ENCODE data around the gene HIGD1C. TPM values are rescaled to one million over a fixed set of nuclear protein-coding genes. Genes with fewer than 3 reads are reported as not detected.

HIGD1C gene
- total and polyA plus RNA-seq, 2 of the 8 experiments (the other 6 are each of a cell fraction or from before 2014, with no cell fraction given) = not detected

- H2BK5ac ChIP-seq (ENCODE audit: low read depth, low read length) = no peak overlapping the region
- no peak overlapping the region for H3K4me2 ChIP-seq (ENCODE audit: insufficient read depth in 1 of 2, low read depth in 2 of 2, low read length in 2 of 2)
- H3K27ac ChIP-seq (ENCODE audit: low read depth, low read length) = no peak overlapping the region
- ChIA-PET CTCF (ENCODE audit: partially characterized antibody) (interaction anchor here (0.7 to 1.6 kb wide), 3 partner anchors 16 to 256 kb away, joined by 3 to 4 read pairs (median 3); partner anchors contain the start of gene ATF1), POLR2A (ENCODE audit: partially characterized antibody) (interaction anchor here (0.9 to 1.0 kb wide), 3 partner anchors 11 to 49 kb away, joined by 3 to 5 read pairs (median 4); no protein-coding TSS in a partner anchor)
- no peak overlapping the region for H2BK12ac ChIP-seq (ENCODE audit: low read depth, low read length)
- H4K20me1 ChIP-seq (replicated peaks in 1 of 2; ENCODE audit: control insufficient read depth in 1 of 2, insufficient read depth in 2 of 2, low read length in 2 of 2) = no peaks in the 10 kb centered on the region
- no peak overlapping the region for H2BK20ac ChIP-seq (ENCODE audit: low read length)
- peaks cover 2 to 5% (median 4%) of the 10 kb centered on the region in 4 experiments; a peak in 6 of 7 replicates for H3K4me1 ChIP-seq (replicated peaks in 1 of 4; ENCODE audit: control insufficient read depth in 3 of 4, insufficient read depth in 4 of 4, low read length in 3 of 4)
- peaks cover 15 to 87% of the 10 kb centered on the region in 2 experiments for H3K79me2 ChIP-seq (ENCODE audit: control insufficient read depth in 1 of 2, insufficient read depth in 2 of 2, low read length in 2 of 2)
- H2BK120ac ChIP-seq (replicated peaks; ENCODE audit: low read depth, low read length) = no peak overlapping the region
- H3K56ac ChIP-seq (replicated peaks; ENCODE audit: insufficient read length, low read depth, low read length) = no peak overlapping the region
- WGBS, 2 experiments (ENCODE audit: extremely low coverage in 1 of 2, insufficient coverage in 1 of 2, insufficient read length in 1 of 2, insufficient replicate concordance in 2 of 2, low coverage in 1 of 2, low lambda C conversion rate in 2 of 2, missing lambda C conversion rate in 1 of 2) = 90% methylated on average over 2 of the region's 2 CpGs; no CpG with 5 or more reads in 1 of the 2 experiments
- no peak overlapping the region for H2BK15ac ChIP-seq (ENCODE audit: low read length)
- no peaks in the 10 kb centered on the region for H3K9me3 ChIP-seq (ENCODE audit: insufficient read depth in 2 of 2, low read depth in 1 of 2, low read length in 1 of 2)
- H3K36me3 ChIP-seq (ENCODE audit: control insufficient read depth in 2 of 4, insufficient read depth in 4 of 4, low read length in 3 of 4) = no peaks in the 10 kb centered on the region
- no peak overlapping the region for H3K18ac ChIP-seq (ENCODE audit: extremely low read depth, low read length)
- FAIRE-seq (no peak), DNase-seq (ENCODE audit: low read depth in 1 of 2, low spot score in 2 of 2) (no peak)
- H3K23me2 ChIP-seq (ENCODE audit: low read depth, low read length) = peaks cover 1% of the 10 kb centered on the region; the same call in 1 of the 2 replicates
- no peak overlapping the region for H4K91ac ChIP-seq (replicated peaks; ENCODE audit: insufficient read length, low read length)
- H4K5ac ChIP-seq (ENCODE audit: insufficient read length, low read depth, low read length) = no peak overlapping the region
- H3K14ac ChIP-seq (ENCODE audit: insufficient read length) = no peak overlapping the region
- no peak overlapping the region for H2AK5ac ChIP-seq (ENCODE audit: low read depth, low read length)
- H3K23ac ChIP-seq (ENCODE audit: insufficient read length) = no peak overlapping the region
- H3K79me1 ChIP-seq (ENCODE audit: low read depth, low read length) = peaks cover 4% of the 10 kb centered on the region; the same call in 1 of the 2 replicates
- H3K9ac ChIP-seq (replicated peaks in 1 of 4; ENCODE audit: extremely low read depth in 1 of 4, low read depth in 3 of 4, low read length in 3 of 4) = no peak overlapping the region
- no peak overlapping the region for H3K4me3 ChIP-seq (ENCODE audit: extremely low read depth in 1 of 4, insufficient read depth in 2 of 4, low read depth in 3 of 4, low read length in 4 of 4)
- H2AFZ ChIP-seq (ENCODE audit: low read length) = no peak overlapping the region
- H4K8ac ChIP-seq (ENCODE audit: extremely low read depth, insufficient read depth, low read length) = no peak overlapping the region; the same call in 1 of the 2 replicates
- H3K4ac ChIP-seq (replicated peaks; ENCODE audit: insufficient read length, low read depth, low read length) = no peak overlapping the region
- no peaks in the 10 kb centered on the region for H3K27me3 ChIP-seq (replicated peaks in 1 of 4; ENCODE audit: control insufficient read depth in 3 of 4, extremely low read depth in 1 of 4, insufficient read depth in 3 of 4, low read length in 3 of 4)
- TF ChIP-seq TCF12 (IDR thresholded peaks at IDR 0.05; ENCODE audit: low read depth, low read length) = no peak
These were observed 67.6 kb downstream of the HIGD1C start for GRCh38 chr12:51019927-51020326.

All from H1 (cell line).